GM20000 (cell line): ENCODE results near the gene ADGRD1.

ENCODE experiments used
- DNase-seq: peaks from one replicate; pipeline ENCODE4 v3.0.0; 2012; ENCODE audit warnings: low spot score
- CTCF ChIP-seq: IDR thresholded peaks from 2 replicates; pipeline ENCODE4 v1.5.1; 2012; ENCODE audit warnings: mild to moderate bottlenecking, control low read depth; ENCODE audit errors: extremely low read depth, missing control alignments

ADGRD1 gene

GRCh38 chr12:131131808-131132117 is 178.1 kb downstream of the ADGRD1 start:
- no peak for TF ChIP-seq CTCF
- no peak for DNase-seq

DNA sequence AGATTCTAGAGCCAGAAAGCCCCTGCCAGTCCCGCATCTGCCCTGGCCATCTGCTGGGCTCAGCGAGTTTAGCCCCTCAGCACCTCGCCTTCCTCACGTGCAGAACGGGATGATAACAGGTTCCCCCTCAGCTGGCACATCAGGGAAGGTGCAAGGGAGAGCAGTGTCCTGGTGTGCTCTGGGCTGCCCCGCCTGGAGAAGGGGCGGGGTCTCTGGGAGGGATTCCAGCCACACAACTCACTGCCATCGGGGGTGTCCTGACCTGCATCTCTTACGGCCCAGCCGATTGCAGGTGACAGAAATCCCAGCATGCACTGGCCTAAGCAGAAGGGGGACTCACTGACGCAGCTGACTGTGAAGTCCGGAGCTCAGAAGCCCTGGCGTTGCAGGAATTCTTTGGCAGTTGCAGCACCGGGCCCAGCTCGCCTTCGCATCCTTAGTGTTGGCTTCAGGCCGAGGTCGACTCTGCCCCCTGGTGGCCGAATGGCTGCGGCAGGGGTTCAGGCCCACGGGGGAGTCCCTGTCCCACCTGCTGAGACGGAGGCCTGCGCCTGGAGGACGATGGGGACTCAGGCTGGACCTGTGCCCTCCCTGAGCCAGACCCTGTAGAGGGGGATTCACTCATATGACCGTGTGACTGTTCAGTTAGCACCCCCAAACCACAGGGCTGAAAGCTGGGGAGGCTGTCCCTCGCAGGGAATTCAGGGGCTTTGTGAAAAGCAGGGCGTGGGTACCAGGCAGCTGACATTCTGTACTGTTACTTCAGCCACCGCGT is 178.6 kb downstream of the ADGRD1 start:
- peak; percentile 89 for DNase-seq
- peak; percentile 84 for TF ChIP-seq CTCF

GRCh38 chr12:131133015-131133905 is 179.6 kb downstream of the ADGRD1 start:
- no peak for TF ChIP-seq CTCF

DNA sequence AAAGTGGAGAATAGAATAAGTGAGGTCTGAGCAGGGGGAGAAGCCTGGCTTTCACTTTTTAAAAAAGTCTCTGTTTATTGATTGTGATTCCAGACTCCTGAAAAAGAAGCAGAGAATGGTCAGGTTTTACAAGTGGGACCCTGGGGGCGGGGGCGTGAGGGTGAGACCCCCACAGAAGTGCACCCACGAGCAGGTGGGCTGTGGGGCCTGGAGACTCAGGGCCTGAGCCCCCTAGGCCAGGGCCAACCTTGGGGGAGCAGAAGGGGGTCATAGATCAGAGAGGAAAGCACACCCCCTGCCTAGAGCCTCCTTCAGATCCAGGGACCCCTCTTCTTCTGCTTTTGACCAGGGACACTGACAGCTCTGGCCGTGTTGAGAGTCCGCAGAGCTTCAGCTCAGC is 180.3 kb downstream of the ADGRD1 start:
- no peak for DNase-seq
- TF ChIP-seq CTCF, result no peak

More at GRCh38 chr12:131133015-131133905, 179.6 kb downstream of the ADGRD1 start:
- no peak for DNase-seq

- DNase-seq, result no peak
- no peak for TF ChIP-seq CTCF
These were observed 181.0 kb downstream of the ADGRD1 start for GRCh38 chr12:131134523-131135310.

DNA sequence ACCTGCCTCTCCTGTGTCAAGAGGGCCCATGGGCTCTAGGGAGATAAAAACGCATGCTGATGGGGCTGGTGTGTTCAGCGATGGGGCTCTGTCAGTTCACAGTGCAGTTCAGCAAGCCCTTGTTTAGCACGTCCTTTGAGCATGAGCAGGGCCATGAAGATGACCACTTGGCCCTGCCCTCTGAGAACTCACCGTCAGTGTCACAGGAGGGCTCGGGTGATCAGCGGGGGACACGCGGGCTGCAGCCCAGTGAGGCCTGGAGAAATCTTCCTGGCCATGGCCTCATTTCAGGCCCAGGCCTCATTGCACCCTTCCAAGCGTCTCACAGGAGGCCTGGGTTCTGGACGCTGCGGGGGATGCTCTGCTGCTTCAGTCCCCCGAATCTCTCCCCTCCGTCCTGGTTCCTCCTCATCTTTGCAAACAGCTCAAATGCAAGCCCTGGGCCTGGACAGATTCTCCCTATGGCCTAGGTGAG is 181.6 kb downstream of the ADGRD1 start:
- TF ChIP-seq CTCF, result no peak
- no peak for DNase-seq
